Measurements from ENCODE around the gene PHACTR3.

The PHACTR3 gene

DNA sequence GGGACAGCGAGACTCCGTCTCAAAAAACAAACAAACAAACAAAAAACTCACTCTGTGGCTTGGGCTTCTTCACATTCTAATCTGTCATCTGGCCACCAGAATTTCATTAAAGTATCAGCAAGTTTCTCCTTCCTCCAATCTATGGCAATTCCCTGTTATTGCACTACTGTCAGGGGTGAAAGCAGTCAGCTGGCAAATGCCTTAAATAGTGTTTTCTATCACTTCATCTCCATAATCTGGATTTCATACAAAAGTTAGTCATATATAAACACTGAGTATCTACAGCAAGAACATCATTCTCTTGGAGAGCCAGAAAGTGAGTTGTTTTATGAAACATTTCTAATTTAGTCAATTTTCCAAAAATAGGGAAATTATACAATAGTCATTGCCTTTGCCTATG, 56.1 kb downstream of the PHACTR3 start:
- no peak overlapping the region for H3K4me2 ChIP-seq (ENCODE audit: low read depth, low read length)
- TF ChIP-seq, protein P1, sequence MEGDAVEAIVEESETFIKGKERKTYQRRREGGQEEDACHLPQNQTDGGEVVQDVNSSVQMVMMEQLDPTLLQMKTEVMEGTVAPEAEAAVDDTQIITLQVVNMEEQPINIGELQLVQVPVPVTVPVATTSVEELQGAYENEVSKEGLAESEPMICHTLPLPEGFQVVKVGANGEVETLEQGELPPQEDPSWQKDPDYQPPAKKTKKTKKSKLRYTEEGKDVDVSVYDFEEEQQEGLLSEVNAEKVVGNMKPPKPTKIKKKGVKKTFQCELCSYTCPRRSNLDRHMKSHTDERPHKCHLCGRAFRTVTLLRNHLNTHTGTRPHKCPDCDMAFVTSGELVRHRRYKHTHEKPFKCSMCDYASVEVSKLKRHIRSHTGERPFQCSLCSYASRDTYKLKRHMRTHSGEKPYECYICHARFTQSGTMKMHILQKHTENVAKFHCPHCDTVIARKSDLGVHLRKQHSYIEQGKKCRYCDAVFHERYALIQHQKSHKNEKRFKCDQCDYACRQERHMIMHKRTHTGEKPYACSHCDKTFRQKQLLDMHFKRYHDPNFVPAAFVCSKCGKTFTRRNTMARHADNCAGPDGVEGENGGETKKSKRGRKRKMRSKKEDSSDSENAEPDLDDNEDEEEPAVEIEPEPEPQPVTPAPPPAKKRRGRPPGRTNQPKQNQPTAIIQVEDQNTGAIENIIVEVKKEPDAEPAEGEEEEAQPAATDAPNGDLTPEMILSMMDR (IDR thresholded peaks at IDR 0.05; ENCODE audit: low read length) = no peak
- TF ChIP-seq EZH2 (optimal IDR thresholded peaks at IDR 0.05; ENCODE audit: low read depth, low read length) (no peak), EZH2phosphoT487 (IDR thresholded peaks at IDR 0.05; ENCODE audit: low read length) (no peak)

DNA sequence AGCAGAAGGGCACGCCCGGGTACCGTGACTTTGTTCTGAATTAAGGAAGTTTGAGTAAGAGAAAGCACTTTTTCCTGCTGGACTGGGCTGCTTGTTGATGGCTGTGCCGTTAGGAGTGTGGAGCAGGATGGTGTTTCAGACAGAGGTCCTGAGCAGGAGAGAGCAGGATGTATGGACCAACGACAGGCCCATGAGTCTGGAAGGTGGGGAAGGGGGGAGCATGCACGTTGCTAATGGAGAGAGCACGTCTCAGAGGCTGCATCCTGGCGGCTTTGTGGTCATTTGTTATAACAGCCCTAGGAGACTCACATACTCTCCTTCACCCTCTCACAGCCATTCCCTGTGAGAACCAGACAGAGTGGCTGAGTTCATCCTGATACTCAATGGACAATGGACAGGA, 56.8 kb downstream of the PHACTR3 start:
- H3K79me2 ChIP-seq (ENCODE audit: low read length) = no peaks in the 10 kb centered on the region
- no peak for TF ChIP-seq EZH2phosphoT487 (IDR thresholded peaks at IDR 0.05; ENCODE audit: low read length)
- no peak for TF ChIP-seq EZH2 (optimal IDR thresholded peaks at IDR 0.05; ENCODE audit: low read depth, low read length)
- TF ChIP-seq, protein P1 (IDR thresholded peaks at IDR 0.05; ENCODE audit: low read length) = no peak

More for the DNA sequence above, 56.1 kb downstream of the PHACTR3 start:
- Histone ChIP-seq H4K20me1 (ENCODE audit: insufficient read depth, low read length) (no peaks in the 10 kb centered on the region), H3K9ac (ENCODE audit: low read length) (no peak overlapping the region), H3K27ac (ENCODE audit: low read length) (no peak overlapping the region), H2AFZ (ENCODE audit: low read length) (no peak overlapping the region), H3K4me1 (ENCODE audit: low read length) (no peaks in the 10 kb centered on the region), H3K9me2 (replicated peaks; ENCODE audit: insufficient read depth, low read length) (no peaks in the 10 kb centered on the region), H3K79me2 (ENCODE audit: low read length) (no peaks in the 10 kb centered on the region), H3K9me3 (replicated peaks; ENCODE audit: insufficient read depth, low read length) (no peaks in the 10 kb centered on the region), H3K36me3 (replicated peaks; ENCODE audit: insufficient read depth, low read length) (no peaks in the 10 kb centered on the region), H3F3A (ENCODE audit: insufficient read depth, low read length) (no peaks in the 10 kb centered on the region), H3K4me3 (ENCODE audit: low read length) (no peak overlapping the region), H3K27me3 (replicated peaks; ENCODE audit: insufficient read depth, low read length) (peaks cover 44% of the 10 kb centered on the region)
- no peak for DNase-seq

DNA sequence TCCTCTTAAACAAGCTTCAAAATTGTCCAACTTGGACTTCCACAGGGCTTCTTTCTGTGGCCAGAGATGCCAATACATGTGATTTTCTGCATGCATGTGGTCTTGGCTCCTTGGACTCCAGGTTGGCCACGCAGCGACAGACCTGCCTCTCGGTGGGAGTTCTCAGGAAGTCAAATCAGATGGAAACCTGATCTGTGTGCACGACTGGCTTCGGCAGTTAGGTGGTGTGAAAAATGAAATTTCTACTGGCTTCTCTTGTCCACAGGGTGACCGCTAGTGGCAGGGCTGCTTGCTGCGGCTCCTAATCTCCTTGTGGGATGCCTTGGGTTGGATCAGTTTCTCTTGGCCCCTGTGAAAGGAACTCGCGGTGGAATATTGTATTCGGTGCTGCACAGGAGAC, 57.3 kb downstream of the PHACTR3 start:
- peaks cover 54% of the 10 kb centered on the region for H3K27me3 ChIP-seq (replicated peaks; ENCODE audit: insufficient read depth, low read length)
- no peaks in the 10 kb centered on the region for H3K9me2 ChIP-seq (replicated peaks; ENCODE audit: insufficient read depth, low read length)
- no peak overlapping the region for H3K4me2 ChIP-seq (ENCODE audit: low read depth, low read length)
- no peaks in the 10 kb centered on the region for H3K9me3 ChIP-seq (replicated peaks; ENCODE audit: insufficient read depth, low read length)
- H3K4me3 ChIP-seq (ENCODE audit: low read length) = no peak overlapping the region
- H4K20me1 ChIP-seq (ENCODE audit: insufficient read depth, low read length) = no peaks in the 10 kb centered on the region
- H3K36me3 ChIP-seq (replicated peaks; ENCODE audit: insufficient read depth, low read length) = no peaks in the 10 kb centered on the region
- no peak overlapping the region for H3K27ac ChIP-seq (ENCODE audit: low read length)
- no peaks in the 10 kb centered on the region for H3F3A ChIP-seq (ENCODE audit: insufficient read depth, low read length)
- no peak overlapping the region for H2AFZ ChIP-seq (ENCODE audit: low read length)
- H3K4me1 ChIP-seq (ENCODE audit: low read length) = no peaks in the 10 kb centered on the region
- H3K79me2 ChIP-seq (ENCODE audit: low read length) = no peaks in the 10 kb centered on the region
- TF ChIP-seq, protein P1 (IDR thresholded peaks at IDR 0.05; ENCODE audit: low read length) = no peak
- no peak for TF ChIP-seq EZH2 (optimal IDR thresholded peaks at IDR 0.05; ENCODE audit: low read depth, low read length)
- no peak for TF ChIP-seq EZH2phosphoT487 (IDR thresholded peaks at IDR 0.05; ENCODE audit: low read length)
- no peak overlapping the region for H3K9ac ChIP-seq (ENCODE audit: low read length)
- no peak for DNase-seq

More for the DNA sequence above, 56.8 kb downstream of the PHACTR3 start:
- H4K20me1 ChIP-seq (ENCODE audit: insufficient read depth, low read length) = no peaks in the 10 kb centered on the region
- no peak overlapping the region for H3K4me3 ChIP-seq (ENCODE audit: low read length)
- H3K9ac ChIP-seq (ENCODE audit: low read length) = no peak overlapping the region
- H3K36me3 ChIP-seq (replicated peaks; ENCODE audit: insufficient read depth, low read length) = no peaks in the 10 kb centered on the region
- H2AFZ ChIP-seq (ENCODE audit: low read length) = no peak overlapping the region
- no peaks in the 10 kb centered on the region for H3K4me1 ChIP-seq (ENCODE audit: low read length)
- H3K4me2 ChIP-seq (ENCODE audit: low read depth, low read length) = no peak overlapping the region
- no peaks in the 10 kb centered on the region for H3F3A ChIP-seq (ENCODE audit: insufficient read depth, low read length)
- no peaks in the 10 kb centered on the region for H3K9me2 ChIP-seq (replicated peaks; ENCODE audit: insufficient read depth, low read length)
- H3K27ac ChIP-seq (ENCODE audit: low read length) = no peak overlapping the region
- H3K27me3 ChIP-seq (replicated peaks; ENCODE audit: insufficient read depth, low read length) = peaks cover 49% of the 10 kb centered on the region
- no peak for DNase-seq
- no peaks in the 10 kb centered on the region for H3K9me3 ChIP-seq (replicated peaks; ENCODE audit: insufficient read depth, low read length)

Data from MM.1S (cell line).